Measurements from ENCODE around the gene NFYB. TPM values are rescaled to one million over a fixed set of nuclear protein-coding genes. Genes with fewer than 3 reads are reported as not detected.

Gene NFYB
- total and polyA plus RNA-seq, 12 donors: 17.2 to 86.0 (median 50.1) TPM

DNA sequence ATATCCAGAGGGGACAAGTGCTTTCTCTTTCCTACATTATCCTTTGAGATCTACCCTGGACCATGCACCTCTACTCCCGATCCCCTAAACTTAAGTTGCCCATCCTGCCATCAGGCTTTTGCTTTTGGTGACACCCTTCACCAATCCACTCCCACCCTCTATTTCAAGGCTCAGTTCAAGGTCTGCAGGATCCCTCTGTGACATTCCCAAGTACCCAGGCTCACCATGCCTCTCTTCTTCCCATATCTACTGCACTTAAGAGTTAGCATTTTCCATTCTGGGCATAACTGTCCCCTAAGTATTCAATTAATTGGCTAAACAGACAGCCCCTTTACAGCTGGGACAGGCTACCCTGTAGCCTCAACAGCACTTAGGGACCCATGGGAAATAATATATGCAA is 3.1 kb downstream of the NFYB start:
- peak overlapping the region in 1 of 4 donors; percentile 90 for H3K4me3 ChIP-seq
- H3K36me3 ChIP-seq (replicated peaks in 1 of 2): peaks cover 0 to 10% of the 10 kb centered on the region in 2 donors
- H3K4me1 ChIP-seq (replicated peaks in 1 of 2): peaks cover 27 to 68% of the 10 kb centered on the region in 2 donors
- WGBS, 4 donors: 92 to 100% (median 96%) methylated on average over 1 of the region's 1 CpG
- no peak overlapping the region for H3K27ac ChIP-seq
- intact Hi-C loops (cut with DNase I): no loop called here
- no peaks in the 10 kb centered on the region for H3K9me3 ChIP-seq (replicated peaks in 1 of 3)
- no peak for DNase-seq
- H3K27me3 ChIP-seq: no peaks in the 10 kb centered on the region
- TF ChIP-seq, protein P1, sequence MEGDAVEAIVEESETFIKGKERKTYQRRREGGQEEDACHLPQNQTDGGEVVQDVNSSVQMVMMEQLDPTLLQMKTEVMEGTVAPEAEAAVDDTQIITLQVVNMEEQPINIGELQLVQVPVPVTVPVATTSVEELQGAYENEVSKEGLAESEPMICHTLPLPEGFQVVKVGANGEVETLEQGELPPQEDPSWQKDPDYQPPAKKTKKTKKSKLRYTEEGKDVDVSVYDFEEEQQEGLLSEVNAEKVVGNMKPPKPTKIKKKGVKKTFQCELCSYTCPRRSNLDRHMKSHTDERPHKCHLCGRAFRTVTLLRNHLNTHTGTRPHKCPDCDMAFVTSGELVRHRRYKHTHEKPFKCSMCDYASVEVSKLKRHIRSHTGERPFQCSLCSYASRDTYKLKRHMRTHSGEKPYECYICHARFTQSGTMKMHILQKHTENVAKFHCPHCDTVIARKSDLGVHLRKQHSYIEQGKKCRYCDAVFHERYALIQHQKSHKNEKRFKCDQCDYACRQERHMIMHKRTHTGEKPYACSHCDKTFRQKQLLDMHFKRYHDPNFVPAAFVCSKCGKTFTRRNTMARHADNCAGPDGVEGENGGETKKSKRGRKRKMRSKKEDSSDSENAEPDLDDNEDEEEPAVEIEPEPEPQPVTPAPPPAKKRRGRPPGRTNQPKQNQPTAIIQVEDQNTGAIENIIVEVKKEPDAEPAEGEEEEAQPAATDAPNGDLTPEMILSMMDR (IDR thresholded peaks at IDR 0.05): no peak
- no peak for TF ChIP-seq POLR2A (IDR thresholded peaks at IDR 0.05)

DNA sequence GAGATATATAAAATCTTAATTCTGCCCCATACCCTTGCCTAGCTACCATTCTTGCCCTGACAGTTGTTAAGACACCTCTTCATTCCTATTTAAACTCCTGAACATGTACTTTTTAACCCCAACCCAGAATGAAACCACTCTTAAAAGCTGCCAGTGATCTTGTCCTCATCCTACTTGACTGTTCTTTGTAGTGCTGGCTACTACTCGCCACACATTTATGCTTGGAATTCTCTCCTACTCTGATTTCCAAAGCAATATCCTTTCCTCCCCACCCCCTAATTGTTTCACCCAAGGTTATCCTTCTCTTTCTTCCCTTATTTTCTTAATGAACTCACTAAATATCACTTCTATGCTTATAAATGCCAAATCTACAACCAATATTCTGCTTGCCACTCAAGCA is 4.1 kb downstream of the NFYB start:
- Histone ChIP-seq H3K36me3 (replicated peaks in 1 of 2) (peaks cover 0 to 19% of the 10 kb centered on the region in 2 donors), H3K4me1 (replicated peaks in 1 of 2) (peaks cover 27 to 69% of the 10 kb centered on the region in 2 donors), H3K4me3 (no peak overlapping the region), H3K27ac (no peak overlapping the region), H3K27me3 (no peaks in the 10 kb centered on the region), H3K9me3 (replicated peaks in 1 of 3) (no peaks in the 10 kb centered on the region)
- no peak for TF ChIP-seq POLR2A (IDR thresholded peaks at IDR 0.05)
- TF ChIP-seq, protein P1 (IDR thresholded peaks at IDR 0.05): no peak
- WGBS, 4 donors: 88 to 98% (median 95%) methylated on average over 1 of the region's 1 CpG
- DNase-seq: no peak
- intact Hi-C loops (cut with DNase I): no loop called here

DNA sequence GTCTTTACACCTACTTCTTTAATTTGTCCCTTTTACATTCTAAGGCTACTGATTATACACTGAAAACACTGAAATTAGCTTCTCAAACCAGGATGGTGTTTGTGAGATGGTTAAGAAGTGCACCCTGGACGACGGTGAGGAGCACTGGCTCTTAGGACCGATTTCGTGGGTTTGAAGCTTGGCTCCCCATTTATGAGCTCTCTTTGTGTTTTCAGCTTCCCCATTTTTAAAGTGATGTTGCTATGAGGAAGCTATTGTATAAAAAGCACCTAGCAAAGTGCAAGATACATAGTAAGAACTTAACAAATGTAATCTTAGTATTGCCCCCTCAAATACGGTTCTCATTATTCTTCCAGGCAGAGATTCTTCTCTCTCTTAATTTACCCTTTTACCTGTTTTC is 4.7 kb downstream of the NFYB start:
- Histone ChIP-seq H3K4me3 (no peak overlapping the region), H3K27me3 (no peaks in the 10 kb centered on the region), H3K36me3 (replicated peaks in 1 of 2) (peaks cover 0 to 22% of the 10 kb centered on the region in 2 donors), H3K9me3 (replicated peaks in 1 of 3) (no peaks in the 10 kb centered on the region), H3K4me1 (replicated peaks in 1 of 2) (peaks cover 22 to 64% of the 10 kb centered on the region in 2 donors), H3K27ac (no peak overlapping the region)
- TF ChIP-seq POLR2A (IDR thresholded peaks at IDR 0.05): no peak
- TF ChIP-seq, protein P1 (IDR thresholded peaks at IDR 0.05): no peak
- WGBS, 4 donors: 81 to 88% (median 83%) methylated on average over 5 of the region's 5 CpGs
- intact Hi-C loops (cut with DNase I): no loop called here
- no peak for DNase-seq

DNA sequence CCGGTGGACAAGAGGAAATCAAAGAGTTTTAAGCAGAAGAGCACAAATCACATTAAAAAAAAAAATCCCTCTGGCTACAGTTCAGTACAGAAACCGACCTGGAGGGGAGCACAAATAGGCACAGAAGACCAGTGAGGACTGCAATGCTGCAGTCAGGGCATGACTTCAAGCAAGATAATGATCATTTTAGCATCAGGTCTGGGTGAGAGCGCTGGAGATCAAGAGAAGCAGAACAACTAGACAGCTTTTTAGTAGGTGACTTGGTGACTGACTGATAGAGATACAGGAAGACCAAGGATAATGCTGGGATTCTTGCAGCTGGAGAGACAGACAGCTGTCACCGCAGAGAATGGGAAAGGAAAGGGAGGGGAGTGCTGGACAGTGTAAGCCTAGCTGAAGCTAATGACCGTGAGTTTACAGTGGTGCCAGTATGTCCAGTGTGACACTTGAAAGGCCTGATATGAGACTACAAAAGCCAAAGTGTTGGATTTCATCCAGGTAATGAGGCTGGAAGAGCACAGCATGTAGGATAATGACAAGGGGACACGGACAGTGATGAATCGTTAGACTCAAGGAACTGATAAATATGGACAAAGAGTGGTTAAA is 5.6 kb downstream of the NFYB start:
- TF ChIP-seq POLR2A (IDR thresholded peaks at IDR 0.05): no peak
- TF ChIP-seq, protein P1 (IDR thresholded peaks at IDR 0.05): no peak

More for the DNA sequence above, 5.6 kb downstream of the NFYB start:
- H3K4me3 ChIP-seq: peak overlapping the region in 1 of 4 donors; percentile 8
- peak overlapping the region in 2 of 5 donors; percentile 13 to 27 for H3K27ac ChIP-seq
- no peaks in the 10 kb centered on the region for H3K27me3 ChIP-seq
- intact Hi-C loops (cut with DNase I): no loop called here
- WGBS, 4 donors: 57 to 65% (median 60%) methylated on average over 7 of the region's 7 CpGs
- H3K36me3 ChIP-seq (replicated peaks in 1 of 2): peaks cover 0 to 31% of the 10 kb centered on the region in 2 donors
- DNase-seq: no peak
- H3K4me1 ChIP-seq (replicated peaks in 1 of 2): peaks cover 21 to 63% of the 10 kb centered on the region in 2 donors
- H3K9me3 ChIP-seq (replicated peaks in 1 of 3): no peaks in the 10 kb centered on the region

All from adrenal gland (tissue), 12 donors.